ENCODE measurements around the gene UBE2M.
"Not testable (repeated sequence)": the region's sequence is repeated elsewhere in the genome, so short reads cannot be mapped to it uniquely, and the experiment has no call there.

UBE2M gene

GRCh38 chr19:58513694-58514563 lies 44.5 kb downstream of the UBE2M start:
- H3K4me3 ChIP-seq (ENCODE audit: control insufficient read depth, low read depth, low read length), result peak overlapping the region; percentile 52
- TF ChIP-seq, protein P1, sequence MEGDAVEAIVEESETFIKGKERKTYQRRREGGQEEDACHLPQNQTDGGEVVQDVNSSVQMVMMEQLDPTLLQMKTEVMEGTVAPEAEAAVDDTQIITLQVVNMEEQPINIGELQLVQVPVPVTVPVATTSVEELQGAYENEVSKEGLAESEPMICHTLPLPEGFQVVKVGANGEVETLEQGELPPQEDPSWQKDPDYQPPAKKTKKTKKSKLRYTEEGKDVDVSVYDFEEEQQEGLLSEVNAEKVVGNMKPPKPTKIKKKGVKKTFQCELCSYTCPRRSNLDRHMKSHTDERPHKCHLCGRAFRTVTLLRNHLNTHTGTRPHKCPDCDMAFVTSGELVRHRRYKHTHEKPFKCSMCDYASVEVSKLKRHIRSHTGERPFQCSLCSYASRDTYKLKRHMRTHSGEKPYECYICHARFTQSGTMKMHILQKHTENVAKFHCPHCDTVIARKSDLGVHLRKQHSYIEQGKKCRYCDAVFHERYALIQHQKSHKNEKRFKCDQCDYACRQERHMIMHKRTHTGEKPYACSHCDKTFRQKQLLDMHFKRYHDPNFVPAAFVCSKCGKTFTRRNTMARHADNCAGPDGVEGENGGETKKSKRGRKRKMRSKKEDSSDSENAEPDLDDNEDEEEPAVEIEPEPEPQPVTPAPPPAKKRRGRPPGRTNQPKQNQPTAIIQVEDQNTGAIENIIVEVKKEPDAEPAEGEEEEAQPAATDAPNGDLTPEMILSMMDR (conservative IDR thresholded peaks at IDR 0.05; ENCODE audit: control insufficient read depth, insufficient read depth, low read depth, low read length), result no peak
- peak; percentile 85 for DNase-seq (ENCODE audit: low read depth)

DNA sequence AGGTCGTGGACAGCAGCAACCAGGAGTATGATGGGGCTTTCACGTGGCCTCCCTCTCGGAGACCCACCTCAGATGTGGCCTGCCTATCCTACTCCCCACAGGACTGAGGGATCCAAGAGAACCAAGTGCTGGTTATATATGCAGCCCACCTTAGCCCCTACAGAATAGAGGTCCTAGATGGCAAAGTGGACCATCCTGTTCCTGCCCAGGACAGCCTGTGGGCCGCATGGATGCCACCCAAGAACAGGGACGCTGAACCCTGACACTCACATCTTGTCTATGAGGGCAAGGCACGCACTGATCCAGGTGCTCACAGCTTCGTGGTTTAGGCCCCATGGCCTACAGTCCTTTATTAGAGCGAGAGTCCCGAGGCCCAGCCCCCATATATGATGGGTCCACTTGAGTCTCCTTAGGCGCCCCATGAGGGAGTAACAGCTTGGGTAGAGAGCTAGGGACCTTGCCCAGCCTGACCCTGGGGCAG lies 45.2 kb downstream of the UBE2M start:
- TF ChIP-seq, protein P1 (conservative IDR thresholded peaks at IDR 0.05; ENCODE audit: control insufficient read depth, insufficient read depth, low read depth, low read length), result no peak
- no peak for DNase-seq (ENCODE audit: low read depth)

GRCh38 chr19:58511353-58512208 lies 46.8 kb downstream of the UBE2M start, which contains the start of gene SLC27A5:
Gene SLC27A5 (minus strand): TSS chr19:58511992. CDS start chr19:58511955, 37 bp downstream.
- H3K4me3 ChIP-seq (ENCODE audit: control insufficient read depth, low read depth, low read length), result no peak within 1 kb of the TSS
- no peak for DNase-seq (ENCODE audit: low read depth)
- TF ChIP-seq, protein P1 (conservative IDR thresholded peaks at IDR 0.05; ENCODE audit: control insufficient read depth, insufficient read depth, low read depth, low read length), result no peak

More for the DNA sequence above, 45.2 kb downstream of the UBE2M start:
- no peak overlapping the region for H3K4me3 ChIP-seq (ENCODE audit: control insufficient read depth, low read depth, low read length)

DNA sequence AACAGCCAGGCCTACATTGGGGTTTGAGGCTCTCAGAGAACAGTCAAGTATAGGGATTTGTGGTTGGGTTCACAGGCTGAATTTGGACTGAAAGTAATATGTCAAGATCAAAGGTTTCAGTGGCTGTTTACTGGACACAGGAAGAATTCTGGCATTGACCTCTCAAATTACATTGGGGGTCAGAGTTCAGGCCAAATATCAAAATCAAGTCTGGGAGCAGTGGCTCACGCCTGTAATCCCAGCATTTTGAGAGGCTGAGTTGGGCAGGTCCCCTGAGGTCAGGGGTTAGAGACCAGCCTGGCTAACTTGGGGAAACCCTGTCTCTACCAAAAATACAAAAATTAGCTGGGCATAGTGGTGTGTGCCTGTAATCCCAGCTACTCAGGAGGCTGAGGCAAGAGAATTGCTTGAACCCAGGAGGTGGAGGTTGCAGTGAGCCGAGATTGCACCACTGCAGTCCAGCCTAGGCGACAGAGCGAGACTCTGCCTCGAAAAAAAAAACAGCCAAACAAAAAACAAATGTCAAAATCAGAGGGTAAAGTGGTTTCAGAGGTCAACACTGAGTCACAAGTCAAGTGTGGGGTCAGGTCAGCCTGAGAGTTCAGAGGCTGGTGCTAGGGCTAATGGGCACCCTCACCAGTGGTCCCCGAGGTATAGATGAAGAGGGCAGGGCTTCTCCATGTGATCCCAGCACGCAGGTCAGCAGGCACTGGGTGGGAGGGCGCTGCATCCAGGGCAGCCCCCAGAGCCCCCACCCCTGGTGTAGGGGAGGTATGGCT lies 48.1 kb downstream of the UBE2M start:
- no peak overlapping the region for H3K4me3 ChIP-seq (ENCODE audit: control insufficient read depth, low read depth, low read length)
- no peak for DNase-seq (ENCODE audit: low read depth)
- TF ChIP-seq, protein P1 (conservative IDR thresholded peaks at IDR 0.05; ENCODE audit: control insufficient read depth, insufficient read depth, low read depth, low read length), result no peak

DNA sequence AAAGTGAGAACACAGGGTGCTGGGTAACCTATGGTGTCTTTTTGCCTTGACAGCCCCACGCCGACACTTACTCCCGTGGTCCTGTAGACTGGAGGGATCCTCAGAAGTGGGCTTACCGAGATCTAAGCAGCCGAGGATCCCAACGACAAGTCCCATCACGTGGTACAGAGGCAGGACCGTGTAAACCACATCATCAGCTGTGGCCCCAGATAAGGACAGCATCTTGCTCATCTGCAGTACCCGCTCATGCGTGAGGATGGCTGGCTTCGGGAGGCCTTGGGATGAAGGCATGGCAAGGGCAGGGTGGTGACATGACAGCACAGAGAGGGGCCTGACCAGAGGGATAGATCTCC lies 48.7 kb downstream of the UBE2M start:
- DNase-seq (ENCODE audit: low read depth), result no peak
- TF ChIP-seq, protein P1 (conservative IDR thresholded peaks at IDR 0.05; ENCODE audit: control insufficient read depth, insufficient read depth, low read depth, low read length), result no peak
- H3K4me3 ChIP-seq (ENCODE audit: control insufficient read depth, low read depth, low read length), result no peak overlapping the region

- H3K4me3 ChIP-seq (ENCODE audit: control insufficient read depth, low read depth, low read length); DNase-seq (ENCODE audit: low read depth): not testable (repeated sequence)
Observed at GRCh38 chr19:58507602-58508223, 50.7 kb downstream of the UBE2M start.
